PC-3 (cell line): ENCODE data around the gene ZNF221.

Source experiments
- CTCF ChIP-seq: fragments of 300-600 bp; sonication (generic); conservative IDR thresholded peaks from 2 replicates; pipeline ENCODE4 v1.5.1; 2017; ENCODE audit warnings: antibody characterized with exemption, low read depth, mild to moderate bottlenecking, low read length
- EZH2 ChIP-seq: fragments of 300-600 bp; sonication (generic); IDR thresholded peaks from one replicate; pipeline ENCODE4 v1.6.1; 2017; ENCODE audit warnings: antibody characterized with exemption, mild to moderate bottlenecking, low read length; ENCODE audit not compliant: unreplicated experiment

DNA sequence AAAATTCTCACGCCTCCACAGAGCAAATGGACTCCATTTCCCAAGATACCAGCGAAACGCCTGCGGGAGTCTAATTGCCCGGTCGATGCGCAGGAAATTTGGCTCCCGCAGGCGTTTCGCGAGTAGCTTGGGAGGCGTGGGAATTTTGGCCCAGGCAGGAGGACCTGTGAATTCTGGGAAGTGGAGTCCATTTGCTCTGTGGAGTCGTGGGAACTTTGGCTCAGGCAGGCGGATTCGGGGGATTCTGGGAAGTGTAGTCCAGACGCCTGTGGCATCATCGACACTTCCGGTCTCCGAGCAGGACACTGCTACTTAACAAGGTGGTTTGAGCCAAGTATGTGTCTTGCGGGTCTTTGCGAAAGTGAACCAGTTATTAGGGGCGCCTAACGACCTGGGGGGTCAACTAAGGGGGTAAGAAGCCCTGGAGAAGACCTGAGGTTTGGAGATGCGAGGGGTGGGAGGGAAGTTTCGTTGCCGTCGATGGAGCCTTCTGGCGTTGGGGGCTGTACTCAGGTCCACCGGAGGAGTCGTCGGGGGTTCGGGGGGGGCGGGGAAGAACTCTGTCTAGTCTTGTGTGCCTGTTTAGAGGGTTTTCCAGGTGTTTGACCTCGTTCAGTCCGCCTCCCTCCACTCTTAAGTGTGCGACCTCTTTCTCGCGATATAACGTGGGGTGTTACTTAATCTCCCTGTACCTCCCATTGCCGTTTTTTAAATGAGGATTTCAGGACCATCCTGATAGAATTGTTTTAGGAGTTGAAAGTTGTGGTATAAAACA lies 33.1 kb downstream of the ZNF221 start, which contains the start of gene ZNF155:
- TF ChIP-seq CTCF: no peak
- no peak for TF ChIP-seq EZH2
